ENCODE measurements around the gene RUBCN. TPM values are rescaled to one million over a fixed set of nuclear protein-coding genes. Genes with fewer than 3 reads are reported as not detected.

RUBCN gene
- total RNA-seq, 4 donors from 2014 or later: 24.0 to 63.7 (median 43.4) TPM

DNA sequence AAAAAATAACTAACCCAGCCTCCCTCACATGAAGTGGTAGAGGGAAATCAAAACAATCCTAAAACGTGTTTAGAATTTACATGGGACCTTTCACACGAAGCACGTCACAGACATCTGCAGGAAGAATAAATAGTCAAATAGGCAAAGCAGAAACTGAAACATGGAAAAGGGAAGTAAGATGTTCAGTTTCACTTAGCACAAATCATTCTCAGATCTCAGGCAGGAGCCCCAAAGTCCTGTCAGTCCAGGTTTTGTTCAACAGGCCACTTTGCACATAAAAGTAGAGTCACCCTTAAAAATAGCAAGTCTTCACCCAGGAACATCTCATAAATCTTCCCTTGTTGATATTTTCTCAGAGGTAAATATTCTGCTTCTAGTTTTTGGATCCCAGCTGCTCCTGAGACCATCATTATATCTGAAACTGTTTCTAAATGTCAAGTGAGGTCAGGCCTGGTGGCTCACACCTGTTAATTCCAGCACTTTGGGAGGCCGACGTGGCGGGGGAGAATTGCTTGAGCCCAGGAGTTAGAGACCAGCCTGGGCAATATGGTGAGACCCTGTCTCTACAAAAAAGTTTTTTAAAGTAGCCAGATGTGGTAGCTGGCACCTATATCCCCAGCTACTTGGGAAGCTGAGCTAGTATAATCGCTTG is 1.9 kb downstream of the RUBCN start:
- no peak for TF ChIP-seq CTCF (IDR thresholded peaks at IDR 0.05; ENCODE audit: low read depth)

GRCh38 chr3:197733042-197733441 is 3.7 kb downstream of the RUBCN start:
- TF ChIP-seq CTCF (IDR thresholded peaks at IDR 0.05; ENCODE audit: low read depth): no peak

GRCh38 chr3:197730200-197730599 is 6.5 kb downstream of the RUBCN start:
- TF ChIP-seq CTCF (IDR thresholded peaks at IDR 0.05; ENCODE audit: low read depth): no peak

DNA sequence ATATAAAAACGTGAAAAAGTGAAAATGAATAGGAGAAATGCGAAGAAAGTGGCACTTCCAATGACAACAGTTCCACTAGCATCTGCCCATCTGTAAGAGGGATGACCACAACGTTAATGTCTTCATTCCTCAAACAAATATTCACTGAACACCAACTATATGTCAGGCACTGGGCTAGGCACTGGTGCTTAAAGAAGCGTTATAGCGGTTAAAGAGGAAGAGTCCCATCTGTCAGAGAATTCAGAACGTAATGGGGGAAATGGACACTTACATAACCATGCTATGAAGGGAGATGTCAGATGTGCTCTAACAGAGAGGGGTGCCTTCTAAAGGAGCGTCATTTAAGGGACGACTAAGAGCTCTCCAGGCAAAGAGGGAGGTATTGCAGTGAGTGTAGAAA is 8.2 kb downstream of the RUBCN start:
- no peak for TF ChIP-seq CTCF (IDR thresholded peaks at IDR 0.05; ENCODE audit: low read depth)

DNA sequence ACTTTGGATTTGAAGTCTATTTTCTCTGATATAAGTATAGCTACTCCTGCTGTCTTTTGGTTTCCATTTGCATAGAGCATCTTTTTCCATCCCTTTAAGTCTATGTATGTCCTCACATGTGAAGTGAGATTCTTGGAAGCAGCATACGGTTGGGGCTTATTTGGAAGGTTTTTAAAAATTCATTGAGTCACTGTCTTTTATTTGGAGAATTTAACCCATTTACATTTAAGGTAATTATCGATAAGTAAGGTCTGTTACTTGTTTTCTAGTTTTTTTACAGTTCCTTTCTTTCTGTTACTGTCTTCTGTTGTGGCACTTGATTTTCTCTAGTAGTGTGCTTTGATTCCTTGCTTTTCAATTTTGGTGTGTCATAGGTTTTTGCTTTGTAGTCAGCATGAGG is 14.0 kb downstream of the RUBCN start:
- no peak for TF ChIP-seq CTCF (IDR thresholded peaks at IDR 0.05; ENCODE audit: low read depth)

GRCh38 chr3:197720694-197721093 is 16.0 kb downstream of the RUBCN start:
- TF ChIP-seq CTCF (IDR thresholded peaks at IDR 0.05; ENCODE audit: low read depth): no peak

DNA sequence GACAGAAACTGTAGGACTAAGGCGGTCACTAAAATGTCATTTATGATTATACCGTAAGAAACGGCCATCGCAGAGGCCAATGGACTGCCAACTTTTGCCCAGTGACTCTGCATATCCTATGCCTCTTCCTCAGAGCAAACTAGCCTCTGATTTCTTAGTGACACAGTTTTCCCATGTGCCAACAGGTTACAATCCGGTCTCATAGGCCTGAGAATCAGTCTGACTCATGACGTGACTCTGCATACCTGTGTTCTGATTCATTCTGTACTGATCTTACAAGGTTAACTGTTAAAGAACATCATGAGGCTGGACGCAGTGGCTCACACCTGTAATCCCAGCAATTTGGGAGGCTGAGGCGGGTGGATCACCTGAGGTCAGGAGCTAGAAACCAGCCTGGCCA is 17.8 kb downstream of the RUBCN start:
- TF ChIP-seq CTCF (IDR thresholded peaks at IDR 0.05; ENCODE audit: low read depth): no peak
